ENCODE data around the gene WDR44. TPM values are rescaled to one million over a fixed set of nuclear protein-coding genes. Genes with fewer than 3 reads are reported as not detected.
"Not testable (repeated sequence)": the region's sequence is repeated elsewhere in the genome, so short reads cannot be mapped to it uniquely, and the experiment has no call there.

WDR44 gene
- total and polyA plus RNA-seq, 10 of the 15 experiments (the other 5 are each of a cell fraction or from before 2014, with no cell fraction given): 3.4 to 14.0 (median 11.6) TPM

DNA sequence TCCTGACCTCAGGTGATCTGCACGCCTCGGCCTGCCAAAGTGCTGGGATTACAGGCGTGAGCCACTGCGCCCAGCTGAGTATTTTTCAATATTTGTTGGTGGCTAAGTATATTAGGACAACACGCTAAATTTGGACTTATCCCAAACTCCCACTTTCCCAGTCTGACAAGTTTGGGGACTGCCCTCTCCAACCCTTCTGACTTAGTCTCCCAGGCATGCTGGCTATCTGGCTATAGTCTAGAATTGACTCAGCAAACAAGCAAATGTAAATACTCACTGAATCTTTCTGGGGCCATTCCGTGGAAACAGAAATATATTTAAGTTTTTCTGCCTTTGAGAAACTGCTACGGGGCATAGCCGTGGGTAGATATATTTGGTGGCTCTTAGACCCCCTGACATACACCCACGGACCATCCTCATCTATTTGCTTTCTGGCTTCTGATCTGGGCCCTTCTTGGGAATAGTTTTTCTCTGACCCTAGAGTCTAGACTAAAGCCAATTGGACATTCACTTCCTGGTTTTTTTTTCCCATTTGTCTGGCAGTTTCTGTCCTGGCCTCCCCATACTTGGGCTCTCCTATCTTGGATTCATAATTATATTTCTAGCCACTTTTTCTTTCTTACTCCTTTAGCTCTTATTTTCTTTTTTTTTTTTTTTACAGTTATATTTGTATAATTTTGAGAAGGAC, 138.5 kb downstream of the WDR44 start:
- ATAC-seq (no peak), FAIRE-seq (no peak), DNase-seq (ENCODE audit: low read depth, low spot score) (no peak)
- intact Hi-C loops (cut with micrococcal nuclease; ENCODE audit: unreplicated experiment) (no loop called here), in situ Hi-C loops (cut with MboI) (no loop called here)
- POLR2A ChIA-PET: no interaction called here
- H3K4me1 ChIP-seq (ENCODE audit: control insufficient read depth, insufficient read depth, low read length): no peaks in the 10 kb centered on the region
- H3K27ac ChIP-seq (ENCODE audit: control insufficient read depth, insufficient read depth): no peak overlapping the region
- no peak overlapping the region for H3K4me3 ChIP-seq
- no peaks in the 10 kb centered on the region for H3K9me3 ChIP-seq (replicated peaks; ENCODE audit: control insufficient read depth, insufficient read depth, low read length)
- CTCF ChIA-PET: interaction anchor here (0.7 to 1.3 kb wide), 2 partner anchors 14 to 117 kb away, joined by 3 read pairs; no protein-coding TSS in a partner anchor
- 63% methylated on average over 8 of the region's 9 CpGs for WGBS (ENCODE audit: insufficient coverage, insufficient replicate concordance, low lambda C conversion rate, missing lambda C conversion rate)
- H3K27me3 ChIP-seq (replicated peaks in 1 of 2; ENCODE audit: control insufficient read depth in 2 of 2, insufficient read depth in 2 of 2, low read length in 1 of 2): no peaks in the 10 kb centered on the region
- no peaks in the 10 kb centered on the region for H3K36me3 ChIP-seq (ENCODE audit: control insufficient read depth in 2 of 2, insufficient read depth in 2 of 2, low read length in 1 of 2)
- no peaks in the 10 kb centered on the region for H3K79me2 ChIP-seq (ENCODE audit: control insufficient read depth, insufficient read depth, low read length)
- BruUV-seq (replicated peaks): no TSS peak
- SMC1A ChIA-PET (ENCODE audit: uncharacterized antibody, unreplicated experiment): interaction anchor here (1.3 kb wide), 1 partner anchor 115 kb away, joined by 3 read pairs; no protein-coding TSS in a partner anchor
- no peak overlapping the region for H3K4me2 ChIP-seq (ENCODE audit: control insufficient read depth, insufficient read depth)
- no peak overlapping the region for H3K9ac ChIP-seq (ENCODE audit: control insufficient read depth, insufficient read depth, low read length)
- RAD21 ChIA-PET (ENCODE audit: unreplicated experiment): interaction anchor here (0.7 kb wide), 1 partner anchor 11 kb away, joined by 3 read pairs; the partner anchor contains the start of gene DOCK11
- no peaks in the 10 kb centered on the region for H4K20me1 ChIP-seq (ENCODE audit: control insufficient read depth, insufficient read depth)
- no peak overlapping the region for H2AFZ ChIP-seq (ENCODE audit: control insufficient read depth, low read depth, low read length)
- TF ChIP-seq MYC (IDR thresholded peaks at IDR 0.05; ENCODE audit: insufficient read depth, insufficient read length, insufficient replicate concordance, low read length, severe bottlenecking) (no peak), RAD51 (IDR thresholded peaks at IDR 0.05) (no peak), HDAC6 (IDR thresholded peaks at IDR 0.05; ENCODE audit: unreplicated experiment) (no peak), LARP7 (IDR thresholded peaks at IDR 0.05) (no peak), BMI1 (IDR thresholded peaks at IDR 0.05; ENCODE audit: borderline replicate concordance) (no peak), MTA2 (IDR thresholded peaks at IDR 0.05; ENCODE audit: low read depth) (no peak), EED (IDR thresholded peaks at IDR 0.05; ENCODE audit: low read depth) (no peak), CEBPB (IDR thresholded peaks at IDR 0.05; ENCODE audit: borderline replicate concordance in 1 of 2, low read depth in 2 of 2, low read length in 2 of 2) (no peak), SMC3 (IDR thresholded peaks at IDR 0.05; ENCODE audit: borderline replicate concordance, low read length) (no peak), ETV6 (conservative IDR thresholded peaks at IDR 0.05 in 1 of 2, IDR thresholded peaks at IDR 0.05 in 1 of 2; ENCODE audit: borderline replicate concordance in 1 of 2, low read depth in 1 of 2) (no peak), ASH2L (IDR thresholded peaks at IDR 0.05; ENCODE audit: borderline replicate concordance, low read depth) (no peak), PAX5 (IDR thresholded peaks at IDR 0.05; ENCODE audit: borderline replicate concordance, low read depth, low read length) (no peak), SPI1 (IDR thresholded peaks at IDR 0.05; ENCODE audit: borderline replicate concordance, insufficient read depth, low read depth, low read length) (no peak), MXI1 (IDR thresholded peaks at IDR 0.05; ENCODE audit: low read depth, low read length) (no peak), ZNF384 (IDR thresholded peaks at IDR 0.05; ENCODE audit: borderline replicate concordance, low read depth, low read length) (no peak)

DNA sequence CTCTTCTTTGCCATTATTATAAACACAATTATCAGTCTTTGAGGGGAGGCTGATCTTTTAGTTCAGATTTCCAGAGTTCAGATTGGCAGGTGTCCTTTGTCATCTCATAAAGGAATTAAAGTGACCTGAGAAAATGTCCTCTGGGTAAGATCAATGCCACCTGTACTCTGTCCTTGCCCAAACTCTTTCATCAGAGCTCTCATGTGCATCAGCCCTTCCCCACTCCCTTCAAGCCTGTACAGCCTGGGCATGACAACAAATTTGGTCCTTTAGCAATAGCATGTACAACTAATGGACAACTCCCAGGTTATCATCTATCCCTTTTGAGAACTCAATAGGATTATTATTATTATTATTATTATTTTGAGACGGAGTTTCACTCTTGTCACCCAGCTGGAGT, 140.8 kb downstream of the WDR44 start:
- BruUV-seq (replicated peaks); ATAC-seq; in situ Hi-C loops (cut with MboI); FAIRE-seq; H3K4me2 ChIP-seq (ENCODE audit: control insufficient read depth, insufficient read depth); H2AFZ ChIP-seq (ENCODE audit: control insufficient read depth, low read depth, low read length); H4K20me1 ChIP-seq (ENCODE audit: control insufficient read depth, insufficient read depth); intact Hi-C loops (cut with micrococcal nuclease; ENCODE audit: unreplicated experiment); SMC1A ChIA-PET (ENCODE audit: uncharacterized antibody, unreplicated experiment); RAD21 ChIA-PET (ENCODE audit: unreplicated experiment); H3K27ac ChIP-seq (ENCODE audit: control insufficient read depth, insufficient read depth); H3K4me3 ChIP-seq; H3K4me1 ChIP-seq (ENCODE audit: control insufficient read depth, insufficient read depth, low read length); H3K9ac ChIP-seq (ENCODE audit: control insufficient read depth, insufficient read depth, low read length); POLR2A ChIA-PET; DNase-seq (ENCODE audit: low read depth, low spot score); H3K79me2 ChIP-seq (ENCODE audit: control insufficient read depth, insufficient read depth, low read length); H3K36me3 ChIP-seq (ENCODE audit: control insufficient read depth in 2 of 2, insufficient read depth in 2 of 2, low read length in 1 of 2); H3K27me3 ChIP-seq (replicated peaks in 1 of 2; ENCODE audit: control insufficient read depth in 2 of 2, insufficient read depth in 2 of 2, low read length in 1 of 2); H3K9me3 ChIP-seq (replicated peaks; ENCODE audit: control insufficient read depth, insufficient read depth, low read length): not testable (repeated sequence)
- CTCF ChIA-PET: interaction anchor here (1.6 kb wide), 1 partner anchor 52 kb away, joined by 3 read pairs; no protein-coding TSS in a partner anchor
- 68% methylated on average over 1 of the region's 1 CpG for WGBS (ENCODE audit: insufficient coverage, insufficient replicate concordance, low lambda C conversion rate, missing lambda C conversion rate)

Measured in GM12878 (cell line).